HG02981 (cell line): ENCODE results near the gene LHFPL3.
"Not testable (repeated sequence)": the region's sequence is repeated elsewhere in the genome, so short reads cannot be mapped to it uniquely, and the experiment has no call there.

Experiments used
- ATAC-seq: cut with Tn5 transposase; IDR thresholded peaks from one replicate; pipeline ENCODE4 v1.9.1; 2021; ENCODE audit warnings: mild to moderate bottlenecking, moderate library complexity; ENCODE audit not compliant: unreplicated experiment

The LHFPL3 gene

DNA sequence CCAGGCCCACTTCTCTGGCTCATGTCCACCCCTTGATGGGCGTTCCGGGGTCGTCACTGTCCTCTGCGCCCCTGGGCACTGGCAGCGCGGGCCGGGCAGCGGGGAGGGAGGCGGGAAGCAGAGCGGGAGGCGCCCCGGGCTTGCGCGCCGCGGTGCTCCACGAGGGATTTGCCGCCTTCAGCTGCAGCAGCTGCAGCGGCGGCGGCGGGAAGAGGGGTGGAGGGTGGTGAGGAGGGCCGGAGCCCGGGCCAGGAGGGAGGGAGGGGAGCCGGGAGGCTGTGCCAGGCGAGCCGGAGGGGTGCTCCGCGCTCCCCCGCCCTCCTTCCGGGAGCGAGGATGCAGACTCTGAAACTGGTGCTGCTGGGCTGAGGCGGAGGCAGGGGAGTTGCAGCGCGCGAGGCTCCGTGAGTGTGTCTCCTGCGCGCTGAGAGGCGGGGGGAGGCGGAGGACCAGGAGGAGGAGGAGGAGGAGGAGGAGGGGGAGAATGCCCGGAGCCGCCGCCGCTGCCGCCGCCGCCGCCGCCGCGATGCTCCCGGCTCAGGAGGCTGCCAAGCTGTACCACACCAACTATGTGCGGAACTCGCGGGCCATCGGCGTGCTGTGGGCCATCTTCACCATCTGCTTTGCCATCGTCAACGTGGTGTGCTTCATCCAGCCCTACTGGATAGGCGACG lies at the start of gene LHFPL3:
LHFPL3 (plus strand) TSS at position 308 of the 674 bp plus-strand sequence.
- no peak for ATAC-seq

DNA sequence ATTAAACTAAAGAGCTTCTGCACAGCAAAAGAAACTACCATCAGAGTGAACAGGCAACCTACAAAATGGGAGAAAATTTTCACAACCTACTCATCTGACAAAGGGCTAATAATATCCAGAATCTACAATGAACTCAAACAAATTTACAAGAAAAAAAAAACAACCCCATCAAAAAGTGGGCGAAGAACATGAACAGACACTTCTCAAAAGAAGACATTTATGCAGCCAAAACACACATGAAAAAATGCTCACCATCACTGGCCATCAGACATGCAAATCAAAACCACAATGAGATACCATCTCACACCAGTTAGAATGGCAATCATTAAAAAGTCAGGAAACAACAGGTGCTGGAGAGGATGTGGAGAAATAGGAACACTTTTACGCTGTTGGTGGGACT lies 46.7 kb upstream of the LHFPL3 start:
- not testable (repeated sequence) for ATAC-seq

DNA sequence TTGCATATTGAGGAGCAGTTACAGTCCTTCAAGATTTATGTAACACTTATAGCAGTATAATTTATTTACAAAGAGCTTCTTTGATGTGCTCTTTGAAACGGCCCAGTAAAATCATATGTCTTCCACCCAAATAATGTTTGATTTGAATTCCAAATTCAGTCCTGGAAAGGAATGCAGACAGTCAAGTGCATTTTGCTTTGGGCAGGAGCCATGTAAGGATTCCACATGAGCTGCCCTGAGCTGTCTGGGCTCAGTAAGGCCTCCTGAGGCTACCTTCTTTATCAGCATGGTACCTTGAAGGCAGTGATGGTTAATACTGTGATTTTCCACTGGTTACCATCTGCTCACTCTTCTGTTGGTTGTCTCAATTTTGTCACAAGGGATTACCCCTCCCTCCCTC lies 41.6 kb upstream of the LHFPL3 start:
- no peak for ATAC-seq

DNA sequence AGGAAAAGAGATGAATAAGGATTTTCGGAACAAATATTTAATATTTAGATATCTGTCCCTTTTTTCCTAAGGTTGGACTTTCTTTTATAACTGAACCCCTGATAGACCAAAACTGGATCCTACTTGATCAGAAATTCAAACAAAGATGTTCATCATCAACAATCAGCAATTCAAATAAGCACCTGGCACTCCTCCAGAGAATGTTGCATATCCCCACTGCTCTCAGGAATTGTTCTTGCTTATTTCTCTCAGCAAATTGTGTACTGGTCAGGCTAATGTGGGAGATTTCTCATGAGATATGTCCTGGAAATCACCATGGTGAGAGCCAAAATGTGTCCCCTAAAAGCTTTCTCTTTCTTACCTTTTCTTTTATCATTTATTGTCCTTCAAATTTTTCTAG lies 40.3 kb upstream of the LHFPL3 start:
- no peak for ATAC-seq

DNA sequence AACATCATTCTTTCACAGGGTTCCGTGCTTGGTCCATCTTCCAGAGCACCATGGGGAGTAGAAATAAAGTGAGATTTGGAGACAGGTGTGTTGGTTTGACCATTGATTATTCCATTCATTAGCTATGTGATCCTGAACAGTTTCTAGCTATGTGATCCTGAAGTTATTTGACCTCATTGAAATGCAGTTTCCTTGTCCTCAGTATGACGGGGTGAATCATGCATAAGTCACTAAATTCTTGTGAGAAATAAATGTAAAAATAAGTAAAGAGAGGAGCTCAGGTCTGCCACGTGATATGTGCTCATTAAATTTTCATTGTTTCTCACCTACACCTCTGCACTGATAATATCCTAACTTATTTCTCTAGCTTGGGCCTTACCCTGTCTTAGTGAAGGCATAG lies 34.1 kb upstream of the LHFPL3 start:
- ATAC-seq: no peak

DNA sequence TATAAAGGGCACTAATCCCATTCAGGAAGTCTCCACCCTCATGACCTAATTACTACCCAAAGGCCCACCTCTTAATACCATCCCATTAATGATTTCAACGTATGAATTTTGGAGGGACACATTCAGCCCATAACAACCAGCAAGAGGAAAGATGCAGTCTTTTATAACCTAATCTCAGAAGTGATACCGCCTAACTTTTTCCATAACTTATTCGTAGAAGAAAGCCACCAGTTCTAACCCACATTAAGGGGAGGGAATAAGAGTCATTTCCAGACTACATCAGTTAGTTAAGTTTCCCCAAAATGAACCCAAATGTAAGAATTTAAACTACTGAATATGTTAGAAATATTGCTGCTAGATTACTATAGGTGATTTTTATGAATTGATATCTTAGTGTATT lies 32.1 kb upstream of the LHFPL3 start:
- no peak for ATAC-seq

DNA sequence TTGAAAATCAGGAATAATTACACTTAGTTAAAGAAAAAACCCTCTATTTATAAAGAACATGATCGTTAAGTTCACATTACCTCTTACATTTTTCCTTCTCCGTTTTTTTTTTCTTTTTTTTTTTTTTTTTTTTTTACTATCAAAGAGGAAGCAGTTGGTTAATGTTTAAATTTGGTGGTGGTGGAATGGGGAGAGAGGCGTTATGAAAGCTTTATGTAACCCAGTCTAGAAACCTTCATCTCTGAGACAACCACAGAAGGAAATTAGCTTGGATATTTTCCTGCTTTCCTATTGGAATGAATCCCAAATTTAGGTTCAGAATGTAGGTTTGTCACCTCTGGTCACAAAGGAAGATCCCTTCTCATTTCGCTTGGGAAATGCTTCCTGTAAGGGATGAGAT lies 31.5 kb upstream of the LHFPL3 start:
- peak; percentile 51 for ATAC-seq

DNA sequence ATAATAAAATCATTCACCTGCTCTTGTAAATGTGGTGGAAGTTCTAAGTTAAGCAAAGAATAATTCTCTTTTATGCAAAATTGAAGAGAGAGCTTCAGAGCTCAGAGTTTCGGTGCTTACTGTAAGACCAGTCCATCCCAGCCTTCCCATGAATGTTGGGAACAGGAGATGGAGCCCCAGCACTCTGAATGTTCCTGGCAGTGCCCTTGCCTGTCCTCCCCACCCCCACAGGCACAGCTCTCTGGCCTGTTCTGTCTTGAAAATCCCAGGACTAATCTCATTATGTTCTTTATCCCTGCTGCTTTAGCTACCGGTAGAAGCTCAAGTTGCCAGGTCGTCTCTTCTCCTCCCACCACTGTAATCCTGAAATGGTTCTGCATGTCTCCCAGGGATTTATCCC lies 29.1 kb upstream of the LHFPL3 start:
- ATAC-seq: no peak

DNA sequence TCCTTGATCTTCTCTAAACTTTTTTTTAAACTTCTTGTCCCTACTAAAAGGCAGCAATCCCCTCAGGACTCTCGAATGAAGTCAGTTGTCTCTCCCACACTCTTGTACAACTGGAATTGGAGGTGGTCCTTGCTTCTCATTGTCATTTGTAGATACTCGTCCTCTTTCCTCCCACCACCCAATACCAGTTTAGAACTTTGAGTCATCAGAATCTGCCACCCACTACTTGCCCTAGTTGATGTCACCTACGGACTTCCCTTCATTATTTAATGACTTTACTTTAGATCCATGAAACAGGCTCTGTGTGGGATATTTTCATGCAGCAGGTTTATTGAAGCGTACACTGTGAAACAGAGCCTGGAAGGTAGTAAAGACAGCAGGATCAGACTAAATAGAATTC lies 28.6 kb upstream of the LHFPL3 start:
- ATAC-seq: no peak

DNA sequence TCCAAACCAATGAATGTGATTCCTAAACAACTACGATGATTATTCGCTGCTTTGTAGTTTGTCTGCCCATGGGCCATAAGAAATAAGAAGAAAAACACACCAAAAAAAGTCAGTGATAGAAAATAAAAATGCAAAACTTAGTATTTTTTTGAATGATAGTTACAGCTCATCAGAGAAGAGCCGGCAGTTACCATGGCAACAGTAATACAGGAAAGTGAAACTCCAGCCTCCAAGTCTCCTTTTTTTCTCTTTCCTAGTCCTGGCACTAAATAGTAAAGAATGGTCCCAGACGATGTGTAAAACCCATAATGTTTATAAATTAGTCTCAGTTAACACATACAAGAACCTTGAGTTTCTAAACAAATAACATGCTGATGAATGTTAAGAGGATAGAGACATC lies 21.6 kb upstream of the LHFPL3 start:
- no peak for ATAC-seq

DNA sequence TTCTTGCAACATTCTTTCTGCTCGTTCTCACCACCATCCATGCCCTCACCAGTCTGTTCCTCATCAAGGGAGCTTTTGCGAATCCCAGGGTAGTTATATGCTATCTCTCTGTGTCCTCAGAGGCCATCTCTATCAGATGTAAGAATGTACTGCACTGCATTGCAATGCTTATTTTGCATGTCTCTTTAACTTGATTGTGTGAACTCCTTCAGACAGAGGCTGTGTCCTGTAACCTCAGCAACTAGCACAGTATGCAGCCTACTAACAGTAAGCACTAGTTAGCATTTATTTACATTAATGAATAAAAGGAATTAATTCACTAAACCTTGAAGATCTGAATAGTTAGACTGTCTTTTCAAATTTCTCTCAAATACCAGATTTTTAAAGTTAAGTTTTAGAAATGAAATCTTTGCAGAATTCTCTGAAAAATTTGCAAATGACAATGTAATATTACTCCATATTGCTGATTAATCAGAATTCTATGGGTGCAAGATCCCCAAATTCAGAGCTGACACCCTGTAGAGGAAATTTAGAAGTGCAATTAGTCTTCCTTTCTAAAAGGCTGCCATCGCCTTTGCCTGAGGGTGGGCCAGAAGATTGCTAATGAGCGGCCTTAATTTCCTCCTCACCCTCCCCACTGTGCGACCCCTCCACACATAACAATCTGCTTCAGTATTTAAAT lies 10.3 kb upstream of the LHFPL3 start:
- no peak for ATAC-seq

DNA sequence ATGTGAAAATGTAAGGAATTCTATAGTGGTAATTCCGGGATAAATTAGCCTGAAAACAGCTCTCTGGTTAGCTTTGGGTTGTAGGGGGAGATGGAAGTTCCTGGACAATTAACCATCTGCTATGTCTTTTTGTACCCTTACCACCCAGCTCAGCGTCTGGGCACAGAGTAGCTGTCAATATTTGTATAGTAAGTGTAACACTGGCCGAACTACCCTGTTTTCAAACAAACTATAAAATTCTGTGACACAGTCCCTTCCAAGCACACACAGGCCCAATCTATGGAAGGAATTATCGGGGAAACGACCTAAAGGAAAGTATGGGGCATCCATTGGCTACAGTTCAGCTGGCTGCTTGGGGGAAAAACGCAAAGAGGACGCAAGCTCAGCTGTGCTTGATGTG lies 869 bp upstream of the LHFPL3 start:
- no peak for ATAC-seq

DNA sequence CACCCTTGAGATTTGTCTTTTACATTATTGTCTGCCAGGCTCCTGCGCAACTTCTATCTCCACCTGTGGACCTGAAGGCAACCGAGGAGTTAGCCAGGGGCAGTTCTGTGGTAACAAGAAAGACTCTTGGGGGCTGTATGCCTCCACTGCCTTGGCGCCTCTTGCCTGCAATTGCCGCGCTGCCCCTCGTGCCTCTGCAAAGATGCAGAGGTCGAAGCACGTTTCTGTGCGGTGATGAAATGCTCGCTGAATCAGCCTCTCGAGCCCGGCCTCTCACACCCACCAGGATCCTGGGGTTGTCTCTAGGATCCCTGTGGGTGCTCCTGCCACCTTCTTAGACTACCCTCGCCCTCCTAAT lies 486 bp upstream of the LHFPL3 start:
- no peak for ATAC-seq

DNA sequence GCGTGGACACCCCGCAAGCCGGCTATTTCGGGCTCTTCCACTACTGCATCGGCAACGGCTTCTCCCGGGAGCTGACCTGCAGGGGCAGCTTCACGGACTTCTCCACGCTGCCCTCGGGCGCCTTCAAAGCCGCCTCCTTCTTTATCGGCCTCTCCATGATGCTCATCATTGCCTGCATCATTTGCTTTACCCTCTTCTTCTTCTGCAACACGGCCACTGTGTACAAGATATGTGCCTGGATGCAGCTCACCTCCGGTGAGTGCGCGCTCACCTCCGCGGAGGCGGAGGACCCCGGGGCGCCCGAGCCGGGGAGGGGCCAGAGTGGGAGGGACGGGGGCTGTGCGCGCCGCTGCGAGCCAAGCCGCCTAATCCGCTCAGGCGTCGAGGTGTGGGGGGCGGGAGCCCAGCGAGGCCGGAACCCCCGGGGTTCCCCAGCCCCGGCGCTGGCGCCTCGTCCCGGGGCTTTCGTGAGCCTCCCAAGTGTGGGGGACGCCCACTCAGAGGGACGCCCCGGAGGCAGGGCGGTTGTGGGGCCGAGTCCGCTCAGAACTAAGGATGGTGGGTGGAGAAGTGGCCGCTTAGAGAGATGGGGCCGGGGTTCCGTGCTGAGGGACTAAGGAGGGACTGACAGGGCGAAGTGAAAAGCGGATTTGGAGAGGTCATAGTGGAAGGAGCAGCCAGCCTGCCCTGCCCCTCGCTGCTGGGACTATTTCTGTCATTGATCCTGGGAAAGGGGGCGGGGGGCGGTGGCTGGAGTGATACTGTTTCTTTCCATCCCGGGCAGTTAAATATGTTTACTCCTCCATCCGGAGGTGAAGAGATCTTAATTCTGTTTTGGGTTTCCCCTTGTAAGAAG lies 795 bp downstream of the LHFPL3 start:
- no peak for ATAC-seq

DNA sequence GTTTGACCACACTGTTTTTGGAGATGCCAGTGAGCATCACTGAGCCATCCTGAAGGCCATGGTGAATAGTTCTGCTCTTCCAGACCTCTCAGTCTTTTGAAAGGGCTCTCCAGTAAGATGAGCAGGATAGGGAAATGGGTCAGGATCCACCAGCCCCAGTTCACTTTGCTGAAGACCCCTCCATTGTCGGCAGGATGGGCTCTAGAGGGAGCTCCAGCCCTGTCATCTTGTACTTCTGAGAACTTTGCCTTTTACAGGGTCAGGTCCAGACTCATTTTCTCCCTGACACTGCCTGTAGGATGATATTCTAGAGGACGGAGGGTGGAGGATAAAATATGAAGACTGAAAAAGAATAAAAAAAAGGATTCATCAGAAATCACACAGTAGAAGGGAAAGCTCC lies 13.1 kb downstream of the LHFPL3 start:
- no peak for ATAC-seq

DNA sequence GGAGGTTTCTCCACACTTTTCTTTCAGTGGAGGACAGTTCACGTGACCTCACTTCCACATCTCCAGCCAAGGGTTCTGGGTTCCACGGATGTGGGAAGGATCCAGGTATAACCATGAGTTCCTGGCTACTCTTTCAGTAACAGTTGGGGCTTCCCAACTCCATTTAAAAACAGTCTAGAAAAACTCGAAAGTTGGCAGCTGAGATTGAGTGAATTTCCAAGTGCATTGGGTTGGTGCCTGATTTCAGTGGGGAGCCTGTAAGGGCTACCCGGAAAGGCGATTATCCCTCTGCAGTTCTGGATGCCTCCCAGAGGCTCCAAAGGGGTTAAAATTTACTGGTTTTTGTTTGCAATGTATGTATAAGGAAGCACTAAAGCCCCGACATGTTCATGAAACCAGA lies 24.3 kb downstream of the LHFPL3 start:
- no peak for ATAC-seq

DNA sequence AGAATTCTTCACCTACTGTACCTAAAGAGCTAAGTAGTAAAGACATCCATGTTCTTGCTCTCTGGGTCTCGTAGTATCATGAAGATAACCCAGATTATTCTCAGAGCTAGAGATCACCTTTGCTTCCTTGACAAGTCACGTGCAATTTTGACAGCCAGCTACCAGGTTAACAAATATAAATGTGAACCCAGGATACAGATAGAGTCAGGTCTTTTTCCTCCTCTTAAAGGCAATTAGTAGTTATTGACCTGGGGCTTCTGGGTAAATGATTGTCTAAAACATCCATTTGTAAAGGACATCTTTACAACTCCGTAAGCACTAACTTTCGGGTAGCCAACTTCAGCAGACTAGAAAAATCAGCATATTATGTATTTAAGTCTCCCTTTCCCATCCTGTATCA lies 28.8 kb downstream of the LHFPL3 start:
- no peak for ATAC-seq

DNA sequence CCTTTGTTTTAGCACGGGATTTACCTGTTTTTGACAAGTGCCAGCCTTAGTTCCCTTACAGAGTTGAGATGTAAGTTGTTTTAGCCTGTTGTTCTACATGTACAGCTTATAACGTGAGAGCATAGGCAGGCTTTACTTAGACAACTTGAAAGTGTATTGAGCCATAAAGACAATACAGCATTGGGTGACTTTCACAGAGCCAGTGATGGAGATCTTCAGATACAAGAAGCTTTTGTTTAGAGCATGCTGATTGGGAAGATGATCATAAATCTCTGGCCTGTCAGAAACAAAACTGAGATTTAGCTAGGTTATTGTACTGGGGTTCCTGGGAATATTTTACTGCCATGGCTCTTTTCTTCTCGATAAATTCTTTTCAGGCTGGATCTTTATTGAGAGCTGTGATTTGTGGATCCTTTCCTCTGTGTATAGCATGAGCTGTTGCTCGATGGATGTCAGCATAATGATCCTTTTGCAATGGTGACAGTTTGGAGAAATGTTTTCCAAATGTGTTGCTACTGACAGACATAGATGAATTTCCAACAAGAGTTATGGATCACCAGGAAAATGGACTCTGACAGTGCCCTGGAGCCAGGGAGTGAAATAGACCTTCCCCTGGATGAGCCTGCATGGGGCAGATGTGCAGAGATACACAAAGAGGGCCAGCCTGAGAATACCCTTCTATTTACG lies 30.2 kb downstream of the LHFPL3 start:
- ATAC-seq: no peak

DNA sequence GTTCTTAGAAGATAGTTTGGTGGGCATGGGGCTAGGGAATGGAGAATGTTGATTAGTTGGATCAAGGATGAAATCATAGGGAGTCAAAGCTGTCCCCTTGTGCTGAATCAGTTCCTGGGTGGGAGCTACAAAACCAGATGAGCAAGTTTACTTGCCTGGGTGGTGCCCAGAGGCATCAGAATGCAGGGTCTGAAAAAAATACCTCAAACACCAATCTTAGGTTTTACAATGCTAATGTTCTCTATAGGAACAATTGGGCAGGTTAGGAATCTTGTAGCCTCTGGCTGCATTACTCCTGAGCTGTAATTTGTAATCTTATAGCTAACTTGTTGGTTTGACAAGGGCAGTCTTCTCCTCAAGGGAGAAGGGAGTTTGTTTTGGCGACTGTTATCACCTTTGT lies 34.4 kb downstream of the LHFPL3 start:
- no peak for ATAC-seq

DNA sequence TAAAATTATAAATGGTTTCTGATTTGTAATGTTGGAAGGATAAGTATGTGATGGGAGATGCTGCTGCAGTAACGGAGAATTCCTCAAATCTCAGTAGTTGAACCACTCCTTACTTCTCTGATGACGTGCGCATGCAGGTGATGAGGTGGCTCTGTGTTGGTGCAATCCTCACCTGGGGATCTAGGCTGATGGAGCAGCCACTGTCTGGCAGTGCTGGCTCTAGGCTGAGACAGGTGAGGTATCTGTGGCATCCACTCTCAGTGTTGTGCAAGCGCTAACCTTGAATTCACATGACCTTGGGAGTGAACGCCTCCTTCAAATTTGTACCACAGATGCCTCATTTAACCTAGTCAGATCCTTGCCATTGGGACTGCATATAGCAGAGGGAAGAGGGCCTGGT lies 35.0 kb downstream of the LHFPL3 start:
- no peak for ATAC-seq

DNA sequence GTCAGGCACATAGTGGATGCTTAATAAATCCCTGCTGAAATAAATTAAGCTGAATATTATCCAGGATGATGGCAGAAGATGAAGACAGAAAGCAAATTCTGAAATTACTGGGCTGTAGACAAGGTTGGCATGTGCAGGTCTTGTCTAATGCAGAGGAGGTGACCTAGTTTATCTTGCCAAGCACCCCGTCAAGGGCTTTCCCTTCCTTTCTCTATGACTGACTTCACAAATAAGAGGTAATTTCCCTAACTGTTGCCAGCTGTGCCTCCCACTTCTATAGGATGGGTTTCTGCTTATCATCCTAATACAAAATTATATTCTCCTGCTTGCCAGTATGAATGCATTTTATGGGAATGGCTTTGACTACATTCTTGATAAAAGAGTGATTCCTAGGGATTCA lies 38.0 kb downstream of the LHFPL3 start:
- ATAC-seq: no peak
